ENCODE data around the gene SMC6. TPM values are rescaled to one million over a fixed set of nuclear protein-coding genes. Genes with fewer than 3 reads are reported as not detected.

Gene SMC6
- total RNA-seq, 2 donors from 2014 or later: 10.4 to 13.4 TPM

DNA sequence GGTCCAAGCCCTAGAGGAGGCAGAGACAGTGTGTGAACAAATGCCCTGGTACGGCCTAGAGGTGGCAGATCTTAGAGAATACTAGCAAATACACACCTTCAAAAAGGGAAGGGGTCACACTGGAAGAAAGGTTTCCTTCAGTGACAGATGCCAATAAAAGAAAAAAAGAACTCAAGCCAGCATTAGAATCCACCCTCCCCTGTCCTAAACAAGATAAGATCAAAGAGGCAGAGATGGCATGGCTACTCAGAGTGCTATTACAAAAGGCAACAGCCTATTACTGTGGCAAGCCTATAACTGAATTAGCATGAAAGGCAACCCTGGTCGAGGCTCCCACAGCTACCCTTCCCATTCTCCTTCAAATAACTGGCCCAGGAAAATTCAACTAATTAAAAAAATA is 69.6 kb downstream of the SMC6 start:
- Histone ChIP-seq H3K9me3 (no peaks in the 10 kb centered on the region), H3K4me1 (ENCODE audit: control insufficient read depth in 1 of 2, low read depth in 2 of 2) (no peaks in the 10 kb centered on the region), H3K27ac (no peak overlapping the region), H3K27me3 (replicated peaks; ENCODE audit: insufficient read depth) (no peaks in the 10 kb centered on the region), H3K4me3 (no peak overlapping the region), H3K36me3 (peaks cover 2% of the 10 kb centered on the region)
- TF ChIP-seq, protein P1, sequence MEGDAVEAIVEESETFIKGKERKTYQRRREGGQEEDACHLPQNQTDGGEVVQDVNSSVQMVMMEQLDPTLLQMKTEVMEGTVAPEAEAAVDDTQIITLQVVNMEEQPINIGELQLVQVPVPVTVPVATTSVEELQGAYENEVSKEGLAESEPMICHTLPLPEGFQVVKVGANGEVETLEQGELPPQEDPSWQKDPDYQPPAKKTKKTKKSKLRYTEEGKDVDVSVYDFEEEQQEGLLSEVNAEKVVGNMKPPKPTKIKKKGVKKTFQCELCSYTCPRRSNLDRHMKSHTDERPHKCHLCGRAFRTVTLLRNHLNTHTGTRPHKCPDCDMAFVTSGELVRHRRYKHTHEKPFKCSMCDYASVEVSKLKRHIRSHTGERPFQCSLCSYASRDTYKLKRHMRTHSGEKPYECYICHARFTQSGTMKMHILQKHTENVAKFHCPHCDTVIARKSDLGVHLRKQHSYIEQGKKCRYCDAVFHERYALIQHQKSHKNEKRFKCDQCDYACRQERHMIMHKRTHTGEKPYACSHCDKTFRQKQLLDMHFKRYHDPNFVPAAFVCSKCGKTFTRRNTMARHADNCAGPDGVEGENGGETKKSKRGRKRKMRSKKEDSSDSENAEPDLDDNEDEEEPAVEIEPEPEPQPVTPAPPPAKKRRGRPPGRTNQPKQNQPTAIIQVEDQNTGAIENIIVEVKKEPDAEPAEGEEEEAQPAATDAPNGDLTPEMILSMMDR (IDR thresholded peaks at IDR 0.05): no peak
- no peak for ATAC-seq (ENCODE audit: insufficient number of reproducible peaks, low FRiP score, low read depth)
- DNase-seq (ENCODE audit: low spot score): no peak

DNA sequence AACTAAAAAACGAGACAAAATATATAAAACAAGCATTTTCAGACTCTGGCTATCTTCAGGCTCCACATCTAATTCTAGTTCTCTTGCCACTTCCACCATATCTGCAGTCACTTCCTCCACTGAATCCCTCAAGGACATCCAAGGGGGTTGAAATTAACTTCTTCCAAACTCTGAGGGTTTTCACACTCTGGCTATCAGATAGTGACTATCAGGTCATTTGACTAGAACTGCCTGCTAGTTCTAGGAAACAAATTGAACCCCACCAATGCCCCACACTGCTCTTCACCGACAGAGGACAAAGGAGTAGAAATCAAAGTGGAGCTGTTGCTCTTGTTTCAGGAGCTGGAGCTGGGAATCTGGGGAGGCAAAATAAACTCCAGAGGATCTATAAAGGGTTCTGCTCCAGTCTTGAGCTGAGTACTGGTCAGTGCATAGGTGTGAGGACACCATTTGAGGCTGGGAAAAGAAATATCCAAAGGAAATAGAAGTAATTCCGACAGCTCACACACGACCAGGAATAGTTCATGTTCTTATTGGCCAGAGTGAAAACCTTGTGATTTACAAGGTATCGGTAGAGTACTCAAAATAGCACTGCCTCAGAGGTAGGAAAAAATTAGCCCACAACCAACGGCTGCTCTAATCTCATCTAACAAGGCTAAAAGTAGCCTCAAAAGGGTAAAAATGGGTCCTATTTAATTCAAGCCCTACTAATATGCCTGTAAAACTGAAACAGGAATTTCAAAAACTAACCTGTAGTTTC is 71.3 kb downstream of the SMC6 start:
- Histone ChIP-seq H3K4me3 (no peak overlapping the region), H3K27ac (no peak overlapping the region), H3K9me3 (no peaks in the 10 kb centered on the region), H3K27me3 (replicated peaks; ENCODE audit: insufficient read depth) (no peaks in the 10 kb centered on the region), H3K36me3 (no peaks in the 10 kb centered on the region), H3K4me1 (ENCODE audit: control insufficient read depth in 1 of 2, low read depth in 2 of 2) (no peaks in the 10 kb centered on the region)
- no peak for DNase-seq (ENCODE audit: low spot score)
- TF ChIP-seq, protein P1 (IDR thresholded peaks at IDR 0.05): no peak
- no peak for ATAC-seq (ENCODE audit: insufficient number of reproducible peaks, low FRiP score, low read depth)

DNA sequence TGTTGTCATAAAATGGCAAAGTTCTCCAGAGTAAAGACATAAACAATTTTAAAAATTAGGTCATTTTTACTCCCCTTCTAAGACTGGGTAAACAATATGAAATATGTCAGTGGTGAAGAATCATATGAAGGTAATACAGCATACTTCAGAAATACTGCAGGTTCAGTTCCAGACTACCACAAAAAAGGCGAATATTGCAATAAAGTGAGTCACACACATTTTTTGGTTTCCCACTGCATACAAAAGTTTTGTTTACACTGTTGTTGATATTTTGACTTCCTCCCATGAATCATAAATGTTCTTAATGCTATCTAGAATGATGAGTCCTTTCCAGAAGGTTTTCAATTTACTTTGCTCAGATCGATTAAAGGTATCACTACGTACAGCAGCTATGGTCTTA is 73.5 kb downstream of the SMC6 start:
- ATAC-seq (ENCODE audit: insufficient number of reproducible peaks, low FRiP score, low read depth) (no peak), DNase-seq (ENCODE audit: low spot score) (no peak)
- Histone ChIP-seq H3K4me3 (no peak overlapping the region), H3K36me3 (no peaks in the 10 kb centered on the region), H3K9me3 (no peaks in the 10 kb centered on the region), H3K27me3 (replicated peaks; ENCODE audit: insufficient read depth) (no peaks in the 10 kb centered on the region), H3K27ac (no peak overlapping the region), H3K4me1 (ENCODE audit: control insufficient read depth in 1 of 2, low read depth in 2 of 2) (no peaks in the 10 kb centered on the region)
- TF ChIP-seq, protein P1 (IDR thresholded peaks at IDR 0.05): no peak

DNA sequence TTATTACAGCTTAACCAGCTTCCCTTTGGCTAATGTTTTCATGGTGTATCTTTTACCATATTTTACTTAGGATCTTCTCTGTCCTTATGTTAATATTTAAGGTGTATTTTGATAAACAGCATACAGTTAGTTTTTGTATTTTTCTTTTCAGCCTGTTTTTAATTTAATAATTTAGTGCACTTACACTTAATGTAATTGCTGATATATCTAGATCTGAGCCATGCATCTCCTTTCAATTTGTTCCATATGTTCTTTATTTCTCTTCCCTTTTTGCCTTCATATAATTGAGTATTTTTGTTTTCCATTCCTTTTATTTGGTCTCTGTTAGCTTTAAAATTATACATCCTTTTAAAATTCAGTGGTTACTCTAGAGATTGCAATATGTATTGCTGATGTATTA is 78.8 kb downstream of the SMC6 start:
- Histone ChIP-seq H3K9me3 (no peaks in the 10 kb centered on the region), H3K27me3 (replicated peaks; ENCODE audit: insufficient read depth) (no peaks in the 10 kb centered on the region), H3K27ac (no peak overlapping the region), H3K4me3 (no peak overlapping the region), H3K4me1 (ENCODE audit: control insufficient read depth in 1 of 2, low read depth in 2 of 2) (no peaks in the 10 kb centered on the region), H3K36me3 (peaks cover 5% of the 10 kb centered on the region)
- ATAC-seq (ENCODE audit: insufficient number of reproducible peaks, low FRiP score, low read depth) (no peak), DNase-seq (ENCODE audit: low spot score) (no peak)
- TF ChIP-seq, protein P1 (IDR thresholded peaks at IDR 0.05): no peak

DNA sequence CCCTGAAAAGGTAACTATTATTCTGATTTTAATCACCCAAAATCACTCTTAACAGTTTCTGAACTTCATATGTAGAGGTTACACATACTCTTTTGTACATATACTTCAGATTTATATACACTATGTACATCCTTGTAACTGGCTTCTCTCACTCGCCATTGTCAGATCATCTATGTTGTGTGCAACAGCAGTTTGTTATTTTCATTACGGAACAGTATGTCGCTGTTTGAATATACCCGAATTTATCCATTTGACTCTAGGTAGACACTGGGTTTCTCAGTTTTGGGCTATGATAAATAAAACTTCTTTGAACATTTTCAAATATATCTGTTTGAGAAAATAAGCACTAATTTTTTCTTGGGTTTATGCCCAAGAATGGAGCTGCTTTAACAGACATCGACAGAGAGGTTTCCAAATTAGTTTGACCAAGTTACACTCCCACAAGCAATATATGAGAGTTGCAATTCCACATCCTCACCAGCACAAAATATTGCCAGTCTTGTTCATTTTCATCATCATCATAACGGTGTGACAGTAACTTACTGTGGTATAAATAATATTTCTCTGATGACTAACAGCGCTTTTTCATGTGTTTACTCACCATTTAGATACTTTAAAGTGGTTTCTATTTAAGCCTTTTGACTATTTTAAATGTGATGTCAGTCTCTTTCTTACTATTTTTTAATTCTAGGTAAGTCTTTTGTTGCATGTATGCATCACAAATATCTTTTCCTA is 80.9 kb downstream of the SMC6 start:
- TF ChIP-seq, protein P1 (IDR thresholded peaks at IDR 0.05): no peak
- no peak overlapping the region for H3K4me3 ChIP-seq
- ATAC-seq (ENCODE audit: insufficient number of reproducible peaks, low FRiP score, low read depth) (no peak), DNase-seq (ENCODE audit: low spot score) (no peak)
- no peak overlapping the region for H3K27ac ChIP-seq
- peaks cover 11% of the 10 kb centered on the region for H3K36me3 ChIP-seq
- no peaks in the 10 kb centered on the region for H3K27me3 ChIP-seq (replicated peaks; ENCODE audit: insufficient read depth)
- no peaks in the 10 kb centered on the region for H3K4me1 ChIP-seq (ENCODE audit: control insufficient read depth in 1 of 2, low read depth in 2 of 2)
- no peaks in the 10 kb centered on the region for H3K9me3 ChIP-seq
